Endothelial cell of umbilical vein (primary cell): Measurements from ENCODE around the gene JCAD. TPM values are rescaled to one million over a fixed set of nuclear protein-coding genes. Genes with fewer than 3 reads are reported as not detected.
A peak's percentile ranks its signal among the peaks of the same experiment; 100 is the strongest.

Source experiments
- BruUV-seq: library from RNA; stranded (reverse); fragments of 400-500 nt; replicated peaks from 2 replicates; lab custom pipeline; 2021; lab: Mats Ljungman, UMichigan
- CTCF ChIA-PET: fragments of 300-600, 350-600 bp; sonication (Branson Sonifier 250); formaldehyde crosslinking; loops from one replicate; lab custom pipeline; 2021; ENCODE audit warnings: antibody characterized with exemption, inconsistent platforms; lab: Charles Lee
- POLR2A ChIA-PET: fragments of 300-600, 350-600 bp; sonication (Branson Sonifier 250); formaldehyde crosslinking; loops from one replicate; lab custom pipeline; 2021; ENCODE audit warnings: antibody characterized with exemption, inconsistent platforms; lab: Charles Lee
- DNase-seq: peaks from one replicate; pipeline ENCODE4 v3.0.0-alpha.2; 2011; ENCODE audit warnings: low read depth, low spot score
- FAIRE-seq: peaks from 2 replicates; lab custom pipeline; 2011; peaks lifted over from hg19 to GRCh38; lab: Jason Lieb, UNC
- H2AFZ ChIP-seq: 2 replicates; pipeline ENCODE4 v1.6.0; 2012; ENCODE audit warnings: low read depth, low read length, control low read depth, inconsistent platforms
- H3K27ac ChIP-seq: 2 replicates; pipeline ENCODE4 v1.5.1; 2011; ENCODE audit warnings: low read depth, mild to moderate bottlenecking, control low read depth, low read length, moderate library complexity; ENCODE audit not compliant: insufficient read depth
- H3K27me3 ChIP-seq, 2 experiments: 2 replicates each; pipeline versions ENCODE4 v1.6.0 to v1.6.1; 2011; ENCODE audit warnings: low read length in 2 of 2, mixed read lengths in 1 of 2; ENCODE audit not compliant: control insufficient read depth in 2 of 2, insufficient read depth in 2 of 2
- H3K36me3 ChIP-seq, 2 experiments: 2 replicates in 1 of 2; 3 replicates in 1 of 2; pipeline ENCODE4 v1.5.1; 2011; ENCODE audit warnings: low read length in 2 of 2, mild to moderate bottlenecking in 1 of 2, moderate library complexity in 1 of 2; ENCODE audit not compliant: control insufficient read depth in 2 of 2, insufficient read depth in 2 of 2; ENCODE audit errors: extremely low read depth in 1 of 2
- H3K4me1 ChIP-seq: 3 replicates; pipeline ENCODE4 v1.5.1; 2011; ENCODE audit warnings: mild to moderate bottlenecking, low read length; ENCODE audit not compliant: control insufficient read depth, insufficient read depth; ENCODE audit errors: extremely low read depth
- H3K4me2 ChIP-seq: 2 replicates; pipeline ENCODE4 v1.6.1; 2011; ENCODE audit warnings: low read length, control low read depth, mixed read lengths; ENCODE audit not compliant: insufficient read depth
- H3K4me3 ChIP-seq, 3 experiments: fragments of 200-600 bp in 1 of 3; sonication (generic), shearing (Covaris generic) in 1 of 3; replicated peaks in 1 of 3; 2 replicates each; pipeline ENCODE4 v1.5.1; 2011 to 2016; ENCODE audit warnings: control low read depth in 3 of 3, low read length in 3 of 3, mild to moderate bottlenecking in 2 of 3, inconsistent platforms in 1 of 3, low read depth in 1 of 3, moderate library complexity in 1 of 3; ENCODE audit not compliant: insufficient read depth in 1 of 3
- H3K79me2 ChIP-seq: 2 replicates; pipeline ENCODE4 v1.6.0; 2012; ENCODE audit warnings: low read length, inconsistent platforms; ENCODE audit not compliant: control insufficient read depth, insufficient read depth
- H3K9ac ChIP-seq: replicated peaks from 2 replicates; pipeline ENCODE3; 2011; ENCODE audit warnings: low read length, control low read depth; ENCODE audit not compliant: insufficient read depth; ENCODE audit errors: extremely low read depth
- H3K9me1 ChIP-seq: replicated peaks from 3 replicates; pipeline ENCODE4 v1.6.0; 2011; ENCODE audit warnings: mild to moderate bottlenecking, low read length; ENCODE audit not compliant: control insufficient read depth, insufficient read depth; ENCODE audit errors: extremely low read depth
- H3K9me3 ChIP-seq: replicated peaks from 2 replicates; pipeline ENCODE4 v1.5.1; 2012; ENCODE audit warnings: low read length, inconsistent platforms; ENCODE audit not compliant: control insufficient read depth, insufficient read depth
- H4K20me1 ChIP-seq: replicated peaks from 2 replicates; pipeline ENCODE3; 2011; ENCODE audit warnings: mild to moderate bottlenecking, low read length; ENCODE audit not compliant: control insufficient read depth, insufficient read depth; ENCODE audit errors: extremely low read depth
- CTCF ChIP-seq, 2 donors: IDR thresholded peaks; 1 replicate in 1 of 2; 2 replicates in 1 of 2; pipeline ENCODE4 v1.5.1; 2011; ENCODE audit warnings: low read length in 2 of 2, mild to moderate bottlenecking in 2 of 2, moderate library complexity in 2 of 2, control low read depth in 1 of 2, inconsistent platforms in 1 of 2, low read depth in 1 of 2; ENCODE audit not compliant: insufficient read depth in 1 of 2; ENCODE audit errors: extremely low read depth in 1 of 2
- EZH2 ChIP-seq: IDR thresholded peaks from 2 replicates; pipeline ENCODE4 v1.6.1; 2012; ENCODE audit warnings: borderline replicate concordance, low read depth, mild to moderate bottlenecking, moderate library complexity, low read length, inconsistent platforms; ENCODE audit not compliant: severe bottlenecking
- FOS ChIP-seq: IDR thresholded peaks from 2 replicates; pipeline ENCODE4 v1.6.1; 2011; ENCODE audit warnings: mild to moderate bottlenecking, low read length, moderate library complexity, borderline replicate concordance; ENCODE audit not compliant: insufficient read depth
- GATA2 ChIP-seq: IDR thresholded peaks from 2 replicates; pipeline ENCODE4 v1.7.0; 2011; ENCODE audit warnings: low read depth, mild to moderate bottlenecking, moderate library complexity, mixed read lengths, low read length; ENCODE audit not compliant: insufficient read length, insufficient read depth
- JUN ChIP-seq: IDR thresholded peaks from 2 replicates; pipeline ENCODE4 v1.6.1; 2011; ENCODE audit warnings: borderline replicate concordance, low read depth; ENCODE audit not compliant: insufficient read length, insufficient read depth
- MAX ChIP-seq: IDR thresholded peaks from 2 replicates; pipeline ENCODE4 v1.6.1; 2011; ENCODE audit not compliant: insufficient read depth, insufficient read length
- MYC ChIP-seq: IDR thresholded peaks from one replicate; pipeline ENCODE4 v1.6.1; 2011; ENCODE audit warnings: mild to moderate bottlenecking, low read depth, low read length
- POLR2A ChIP-seq: IDR thresholded peaks from 2 replicates; pipeline ENCODE4 v1.6.1; 2012; ENCODE audit warnings: low read depth, mild to moderate bottlenecking, control low read depth, low read length
- POLR2AphosphoS5 ChIP-seq: IDR thresholded peaks from 2 replicates; pipeline ENCODE4 v1.6.1; 2012; ENCODE audit warnings: low read depth, mild to moderate bottlenecking, control low read depth, low read length, moderate library complexity; ENCODE audit not compliant: insufficient read depth
- dilution Hi-C: fragments of 300-500 bp; cut with MboI; formaldehyde crosslinking; loops from one replicate; pipeline ENCODE4 v1.15.0; 2019; ENCODE audit warnings: low sequenced_read_pairs; ENCODE audit not compliant: extremely low pct_ligation_motif_present
- intact Hi-C: fragments of 100-400 bp; cut with micrococcal nuclease; formaldehyde crosslinking; loops from one replicate; pipeline ENCODE4 v1.10.0; 2022
- polyA plus RNA-seq, 4 experiments: library from polyadenylated mRNA; depleted of rRNA in 3 of 4; stranded (reverse) in 3 of 4; unstranded in 1 of 4; fragments of >200 nt; gene quantifications; 2 replicates each; pipeline versions ENCODE4 v1.2.1 to v1.2.3, GENCODE V29; 2011 to 2012; ENCODE audit warnings: missing spikeins in 1 of 4
- total RNA-seq: library from RNA; stranded (reverse); gene quantifications from 2 replicates; pipeline ENCODE4 v1.2.3, GENCODE V29; 2021

Gene JCAD
- total and polyA plus RNA-seq, 2 donors (not counting 3 experiments of a cell fraction or from before 2014, with no cell fraction given): 17.5 to 76.3 TPM

GRCh38 chr10:29994811-29995210, 64.6 kb downstream of the JCAD start:
- no peak overlapping the region for H2AFZ ChIP-seq
- H3K79me2 ChIP-seq: no peaks in the 10 kb centered on the region
- H3K4me2 ChIP-seq: no peak overlapping the region
- H3K4me1 ChIP-seq: no peaks in the 10 kb centered on the region
- dilution Hi-C loops (no loop called here), intact Hi-C loops (loop anchor here (10.0 kb wide), 1 partner anchor 540 kb away; no protein-coding TSS in a partner anchor)
- no peak overlapping the region for H3K27ac ChIP-seq
- ChIA-PET POLR2A (no interaction called here), CTCF (interaction anchor here (0.8 kb wide), 1 partner anchor 14 kb away, joined by 3 read pairs; no protein-coding TSS in a partner anchor)
- H3K27me3 ChIP-seq: peaks cover 0 to 3% of the 10 kb centered on the region in 2 experiments
- H3K9me3 ChIP-seq: no peaks in the 10 kb centered on the region
- TF ChIP-seq POLR2AphosphoS5 (no peak), MYC (no peak), EZH2 (no peak), MAX (no peak), CTCF (IDR thresholded peaks at IDR 0.05; ENCODE audit: extremely low read depth in 1 of 2, insufficient read depth in 1 of 2, low read depth in 1 of 2, low read length in 2 of 2) (no peak), JUN (no peak), FOS (no peak), GATA2 (no peak), POLR2A (no peak)
- H3K36me3 ChIP-seq: no peaks in the 10 kb centered on the region
- BruUV-seq: no TSS peak
- H3K9ac ChIP-seq: no peak overlapping the region
- FAIRE-seq (peak; percentile 18), DNase-seq (no peak)
- H3K9me1 ChIP-seq: no peaks in the 10 kb centered on the region
- H4K20me1 ChIP-seq: no peaks in the 10 kb centered on the region
- H3K4me3 ChIP-seq: no peak overlapping the region
